ENCODE results near the gene ELSPBP1.

GRCh38 chr19:48023011-48023410 is 28.6 kb downstream of the ELSPBP1 start:
- TF ChIP-seq POLR2A (IDR thresholded peaks at IDR 0.05), result no peak
- TF ChIP-seq EP300 (IDR thresholded peaks at IDR 0.05), result no peak
